GM13976 (cell line): ENCODE measurements around the gene RTP1.

Experiments
- DNase-seq: peaks from one replicate; pipeline ENCODE4 v3.0.0; 2012; ENCODE audit warnings: low spot score
- CTCF ChIP-seq: IDR thresholded peaks from 2 replicates; pipeline ENCODE4 v1.5.1; 2012; ENCODE audit warnings: borderline replicate concordance, mild to moderate bottlenecking; ENCODE audit not compliant: insufficient read depth; ENCODE audit errors: extremely low read depth, missing control alignments, control extremely low read depth
- in situ Hi-C: fragments of 300-500 bp; cut with MboI; formaldehyde crosslinking; loops from one replicate; pipeline ENCODE4 v1.12.0; 2022; ENCODE audit warnings: low sequenced_read_pairs, mixed read lengths, inconsistent platforms; ENCODE audit not compliant: unreplicated experiment

Gene RTP1

GRCh38 chr3:187242900-187243299 is 45.6 kb downstream of the RTP1 start:
- TF ChIP-seq CTCF: no peak
- in situ Hi-C loops: no loop called here
- DNase-seq: peak; percentile 47

GRCh38 chr3:187243933-187244524 is 46.7 kb downstream of the RTP1 start:
- DNase-seq: no peak
- no peak for TF ChIP-seq CTCF
- in situ Hi-C loops: no loop called here

- TF ChIP-seq CTCF: no peak
- in situ Hi-C loops: no loop called here
- no peak for DNase-seq
Observed at GRCh38 chr3:187247398-187247797, 50.1 kb downstream of the RTP1 start.
